Measurements from ENCODE around the gene CEACAM8.
"Not testable (repeated sequence)": the region's sequence is repeated elsewhere in the genome, so short reads cannot be mapped to it uniquely, and the experiment has no call there.

The CEACAM8 gene

GRCh38 chr19:42594617-42595489 lies at the start of gene CEACAM8:
TSS of gene CEACAM8 (minus strand) at chr19:42594924. CDS start at chr19:42594828, 96 bp downstream.
- H3K27ac ChIP-seq, result no peak within 1 kb of the TSS
- no peak for DNase-seq (ENCODE audit: low read depth, low spot score)

- not testable (repeated sequence) for DNase-seq (ENCODE audit: low read depth, low spot score)
Observed at GRCh38 chr19:42639324-42640092, 44.8 kb upstream of the CEACAM8 start.

GRCh38 chr19:42635233-42635539 lies 40.5 kb upstream of the CEACAM8 start:
- DNase-seq (ENCODE audit: low read depth, low spot score), result no peak
- H3K27ac ChIP-seq, result no peak overlapping the region

More at GRCh38 chr19:42639324-42640092, 44.8 kb upstream of the CEACAM8 start:
- not testable (repeated sequence) for H3K27ac ChIP-seq

- H3K27ac ChIP-seq, result no peak overlapping the region
- no peak for DNase-seq (ENCODE audit: low read depth, low spot score)
Observed at GRCh38 chr19:42634409-42635232, 39.9 kb upstream of the CEACAM8 start.

GRCh38 chr19:42629191-42629590 lies 34.5 kb upstream of the CEACAM8 start:
- DNase-seq (ENCODE audit: low read depth, low spot score), result no peak
- no peak overlapping the region for H3K27ac ChIP-seq

- DNase-seq (ENCODE audit: low read depth, low spot score), result no peak
- H3K27ac ChIP-seq, result no peak overlapping the region
Observed at GRCh38 chr19:42628411-42629140, 33.9 kb upstream of the CEACAM8 start.

GRCh38 chr19:42627916-42628315 lies 33.2 kb upstream of the CEACAM8 start:
- DNase-seq (ENCODE audit: low read depth, low spot score), result no peak
- no peak overlapping the region for H3K27ac ChIP-seq

- DNase-seq (ENCODE audit: low read depth, low spot score), result no peak
- no peak overlapping the region for H3K27ac ChIP-seq
Observed at GRCh38 chr19:42626181-42626580, 31.5 kb upstream of the CEACAM8 start.

- no peak overlapping the region for H3K27ac ChIP-seq
- no peak for DNase-seq (ENCODE audit: low read depth, low spot score)
Observed at GRCh38 chr19:42619271-42619670, 24.5 kb upstream of the CEACAM8 start.

GRCh38 chr19:42613666-42614065 lies 18.9 kb upstream of the CEACAM8 start:
- DNase-seq (ENCODE audit: low read depth, low spot score), result no peak
- no peak overlapping the region for H3K27ac ChIP-seq

GRCh38 chr19:42610401-42610915 lies 15.7 kb upstream of the CEACAM8 start:
- H3K27ac ChIP-seq; DNase-seq (ENCODE audit: low read depth, low spot score): not testable (repeated sequence)

GRCh38 chr19:42606660-42607351 lies 12.1 kb upstream of the CEACAM8 start:
- H3K27ac ChIP-seq, result no peak overlapping the region
- peak; percentile 14 for DNase-seq (ENCODE audit: low read depth, low spot score)

- H3K27ac ChIP-seq, result no peak overlapping the region
- DNase-seq (ENCODE audit: low read depth, low spot score), result no peak
Observed at GRCh38 chr19:42601811-42602443, 7.2 kb upstream of the CEACAM8 start.

GRCh38 chr19:42596391-42597072 lies 1.8 kb upstream of the CEACAM8 start:
- no peak for DNase-seq (ENCODE audit: low read depth, low spot score)
- H3K27ac ChIP-seq, result no peak overlapping the region

- DNase-seq (ENCODE audit: low read depth, low spot score), result no peak
Observed at GRCh38 chr19:42595550-42596172, 937 bp upstream of the CEACAM8 start.

GRCh38 chr19:42589792-42590191 lies 4.9 kb downstream of the CEACAM8 start:
- DNase-seq (ENCODE audit: low read depth, low spot score), result no peak
- H3K27ac ChIP-seq, result no peak overlapping the region

More at GRCh38 chr19:42595550-42596172, 937 bp upstream of the CEACAM8 start:
- no peak overlapping the region for H3K27ac ChIP-seq

- no peak for DNase-seq (ENCODE audit: low read depth, low spot score)
- H3K27ac ChIP-seq, result no peak overlapping the region
Observed at GRCh38 chr19:42584466-42584865, 10.3 kb downstream of the CEACAM8 start.

- H3K27ac ChIP-seq, result no peak overlapping the region
- DNase-seq (ENCODE audit: low read depth, low spot score), result no peak
Observed at GRCh38 chr19:42577016-42577415, 17.7 kb downstream of the CEACAM8 start.
